ENCODE results near the gene CTCF. TPM values are rescaled to one million over a fixed set of nuclear protein-coding genes. Genes with fewer than 3 reads are reported as not detected.
"Not testable (repeated sequence)": the region's sequence is repeated elsewhere in the genome, so short reads cannot be mapped to it uniquely, and the experiment has no call there.

The CTCF gene, protein sequence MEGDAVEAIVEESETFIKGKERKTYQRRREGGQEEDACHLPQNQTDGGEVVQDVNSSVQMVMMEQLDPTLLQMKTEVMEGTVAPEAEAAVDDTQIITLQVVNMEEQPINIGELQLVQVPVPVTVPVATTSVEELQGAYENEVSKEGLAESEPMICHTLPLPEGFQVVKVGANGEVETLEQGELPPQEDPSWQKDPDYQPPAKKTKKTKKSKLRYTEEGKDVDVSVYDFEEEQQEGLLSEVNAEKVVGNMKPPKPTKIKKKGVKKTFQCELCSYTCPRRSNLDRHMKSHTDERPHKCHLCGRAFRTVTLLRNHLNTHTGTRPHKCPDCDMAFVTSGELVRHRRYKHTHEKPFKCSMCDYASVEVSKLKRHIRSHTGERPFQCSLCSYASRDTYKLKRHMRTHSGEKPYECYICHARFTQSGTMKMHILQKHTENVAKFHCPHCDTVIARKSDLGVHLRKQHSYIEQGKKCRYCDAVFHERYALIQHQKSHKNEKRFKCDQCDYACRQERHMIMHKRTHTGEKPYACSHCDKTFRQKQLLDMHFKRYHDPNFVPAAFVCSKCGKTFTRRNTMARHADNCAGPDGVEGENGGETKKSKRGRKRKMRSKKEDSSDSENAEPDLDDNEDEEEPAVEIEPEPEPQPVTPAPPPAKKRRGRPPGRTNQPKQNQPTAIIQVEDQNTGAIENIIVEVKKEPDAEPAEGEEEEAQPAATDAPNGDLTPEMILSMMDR
- 29.7 and 30.3 TPM in 2 replicates for total RNA-seq (2014; rRNA removed; shearing (Covaris generic))

DNA sequence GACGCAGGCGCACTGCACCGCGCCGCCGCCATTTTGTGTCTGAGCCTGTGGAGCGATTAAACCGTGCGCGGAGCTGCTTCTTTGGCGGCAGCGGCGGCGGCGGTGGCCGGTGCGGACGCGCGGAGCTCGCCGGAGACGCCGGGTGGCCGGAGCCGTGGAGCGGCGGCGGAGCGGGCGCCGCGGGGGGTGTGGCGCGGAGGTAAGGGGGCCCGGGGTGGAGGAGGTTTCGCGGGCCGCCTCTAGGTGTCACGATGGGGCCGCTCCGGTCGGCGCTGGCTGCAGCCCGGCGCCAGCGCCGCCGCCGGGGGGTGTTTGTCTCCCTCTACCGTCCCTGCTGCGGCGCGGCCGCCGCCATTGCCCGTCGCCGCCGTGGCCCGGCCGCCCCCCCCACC is at the start of gene CTCF:
TSS of gene CTCF (plus strand) at position 1 of the 392 bp plus-strand sequence. CDS start 48,307 bp downstream, outside the sequence.
- DNase-seq (ENCODE audit: low spot score), result peak; percentile 45

DNA sequence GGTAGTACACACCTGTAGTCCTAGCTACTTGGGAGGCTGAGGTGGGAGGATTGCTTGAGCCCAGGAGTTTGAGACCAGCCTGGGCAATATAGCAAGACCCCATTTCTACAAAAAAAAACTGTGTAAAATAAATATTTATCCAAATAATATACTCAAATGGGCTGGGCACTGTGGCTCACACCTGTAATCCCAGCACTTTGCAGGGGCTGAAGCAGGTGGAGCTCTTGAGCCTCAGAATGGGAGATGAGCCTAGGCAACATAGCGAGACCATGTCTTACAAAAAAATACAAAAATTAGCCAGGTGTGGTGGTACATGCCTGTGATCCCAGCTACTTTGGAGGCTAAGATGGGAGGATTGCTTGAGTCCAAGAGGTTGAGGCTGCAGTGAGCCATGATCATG is 48.4 kb upstream of the CTCF start:
- not testable (repeated sequence) for DNase-seq (ENCODE audit: low spot score)

DNA sequence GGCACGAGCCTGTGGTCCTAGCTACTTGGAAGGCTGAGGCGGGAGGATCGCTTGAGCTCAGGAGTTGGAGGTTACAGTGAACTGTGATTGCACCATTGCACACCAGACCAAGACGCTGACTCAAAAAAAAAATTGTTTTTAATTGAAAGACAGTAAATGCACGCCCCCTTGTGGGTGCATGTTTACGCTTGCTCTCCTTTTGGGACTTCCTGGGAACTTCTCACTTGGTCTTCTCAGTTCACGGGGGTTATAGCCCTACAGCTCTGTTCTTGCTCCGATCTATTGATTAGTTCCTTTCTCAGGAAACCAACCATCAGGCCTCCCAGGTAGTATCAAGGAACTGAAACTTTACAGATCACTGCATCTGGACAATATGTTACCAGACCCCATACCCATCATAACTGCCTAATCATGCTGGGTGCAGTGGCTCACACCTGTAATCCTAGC is 47.9 kb upstream of the CTCF start:
- peak; percentile 66 for DNase-seq (ENCODE audit: low spot score)

DNA sequence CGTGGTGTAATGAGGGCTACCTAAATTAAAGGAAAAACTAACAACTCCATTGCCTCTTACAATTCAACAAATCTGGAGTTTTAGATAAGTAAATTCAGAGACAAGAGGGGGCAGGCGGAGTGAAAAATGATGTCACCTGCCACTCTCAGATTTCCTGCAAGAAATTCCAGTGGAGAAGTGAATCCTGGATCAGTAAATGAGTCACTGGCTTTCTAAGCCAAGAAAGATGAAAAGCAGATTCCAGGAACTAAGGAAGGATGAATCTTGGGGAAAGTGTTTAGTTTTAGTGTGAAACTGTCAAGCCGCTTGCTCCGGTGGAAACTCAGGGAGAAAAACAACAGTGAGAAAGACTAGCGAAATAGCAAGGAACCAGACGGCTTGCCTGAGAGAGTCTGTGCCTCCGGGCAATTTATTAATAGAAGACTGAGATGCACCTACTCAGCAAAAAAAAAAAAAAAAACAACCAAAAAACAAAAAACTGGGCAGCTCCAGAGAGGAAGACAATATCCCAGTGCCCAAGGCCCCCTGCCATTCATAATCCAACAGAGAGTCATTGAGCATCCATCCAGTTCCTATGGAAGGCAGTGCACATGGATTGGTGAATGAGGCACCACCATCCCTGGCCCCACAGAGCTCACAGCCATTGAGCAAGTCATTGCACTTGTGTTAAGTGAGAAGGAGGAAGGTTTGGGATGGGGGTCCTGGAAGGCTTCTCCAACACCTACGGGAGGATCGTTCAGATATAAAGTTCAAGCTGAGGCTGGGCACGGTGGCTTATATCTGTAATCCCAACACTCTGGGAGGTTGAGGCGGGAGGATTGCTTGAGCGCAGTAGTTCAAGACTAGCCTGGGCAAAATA is 45.8 kb upstream of the CTCF start:
- peak; percentile 60 for DNase-seq (ENCODE audit: low spot score)

DNA sequence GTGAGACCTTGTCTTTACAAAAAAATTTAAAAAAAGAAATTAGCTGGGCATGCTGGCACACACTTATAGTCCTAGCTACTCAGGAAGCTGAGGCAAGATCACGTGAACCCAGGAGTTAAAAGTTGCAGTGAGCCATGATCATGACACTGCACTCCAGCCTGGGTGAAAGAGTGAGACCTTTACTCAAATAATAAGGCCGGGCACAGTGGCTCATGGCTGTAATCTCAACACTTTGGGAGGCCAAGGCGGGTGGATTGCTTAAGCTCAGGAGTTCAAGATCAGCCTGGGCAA is 45.2 kb upstream of the CTCF start:
- DNase-seq (ENCODE audit: low spot score), result no peak

DNA sequence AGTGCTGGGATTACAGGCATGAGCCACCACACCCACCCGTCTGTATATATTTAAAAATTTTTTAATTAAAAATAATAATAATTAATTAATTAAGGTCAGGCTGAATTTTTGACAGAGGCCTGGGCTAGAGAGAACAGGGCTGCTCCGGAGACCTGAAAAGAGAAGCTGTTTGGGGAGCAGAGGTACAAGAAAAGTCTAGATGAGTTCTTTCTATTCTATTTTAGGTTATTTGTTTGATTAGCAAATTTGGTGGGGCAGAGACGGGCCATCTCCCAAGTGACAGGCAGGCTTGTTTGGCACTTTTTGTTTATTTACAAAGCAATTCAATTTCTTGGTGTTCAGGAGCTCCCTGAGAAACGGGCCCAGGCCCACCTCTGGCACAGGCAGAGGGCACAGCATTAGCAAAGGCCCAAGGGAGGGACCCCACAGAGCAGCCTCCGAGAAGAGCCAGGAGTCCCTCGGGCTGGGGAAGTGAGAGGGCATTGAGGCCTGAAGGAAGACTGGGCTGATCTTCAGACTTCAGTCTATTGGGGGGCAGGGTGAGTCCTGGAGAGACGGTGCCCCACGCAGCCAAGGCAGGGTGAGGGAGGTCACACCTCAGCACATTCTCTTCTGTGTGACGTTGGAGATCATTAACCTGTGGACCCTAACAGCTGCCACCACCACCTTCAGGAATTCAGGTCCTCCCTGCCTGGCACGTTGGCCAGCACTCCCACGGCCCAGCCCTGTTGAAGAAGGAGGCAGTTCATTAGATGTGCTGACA is 44.5 kb upstream of the CTCF start:
- DNase-seq (ENCODE audit: low spot score), result no peak

DNA sequence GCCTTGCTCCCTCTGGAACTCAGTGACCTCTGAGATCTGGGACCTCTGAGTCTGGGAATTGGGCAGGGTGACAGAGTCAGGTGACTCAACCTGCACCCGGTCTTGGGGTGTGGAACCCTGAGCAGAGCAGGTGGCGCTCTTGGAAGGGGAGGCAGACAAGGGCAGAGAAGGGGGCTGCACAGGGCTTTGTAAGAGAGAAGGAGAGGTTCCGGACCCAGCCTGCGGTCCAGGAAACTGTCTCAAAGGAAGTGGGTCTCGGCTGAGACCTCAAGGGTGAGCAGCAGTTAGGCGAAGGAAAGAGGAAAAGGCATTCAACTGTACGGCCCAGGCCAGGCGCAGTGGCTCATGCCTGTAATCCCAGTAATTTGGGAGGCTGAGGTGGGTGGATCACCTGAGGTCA is 43.6 kb upstream of the CTCF start:
- DNase-seq (ENCODE audit: low spot score), result no peak

DNA sequence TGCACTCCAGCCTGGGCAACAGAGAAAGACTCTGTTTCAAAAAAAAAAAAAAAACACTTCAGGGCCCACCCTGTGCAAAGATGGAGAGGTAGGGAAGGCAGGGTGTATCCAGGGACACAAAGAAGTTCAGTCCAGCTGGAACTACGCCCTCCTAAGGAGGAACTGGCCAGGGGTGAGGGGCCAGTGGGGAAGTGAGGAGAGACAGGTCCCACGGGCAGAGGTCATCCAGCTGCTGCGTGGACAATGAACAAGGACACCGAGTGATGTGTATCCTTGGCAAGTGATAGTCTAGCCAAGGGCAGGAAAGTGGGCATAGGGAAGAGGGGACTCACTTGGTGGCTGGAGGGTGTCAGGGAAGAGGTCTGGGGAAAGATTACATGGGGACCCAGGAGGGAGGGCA is 43.1 kb upstream of the CTCF start:
- no peak for DNase-seq (ENCODE audit: low spot score)

DNA sequence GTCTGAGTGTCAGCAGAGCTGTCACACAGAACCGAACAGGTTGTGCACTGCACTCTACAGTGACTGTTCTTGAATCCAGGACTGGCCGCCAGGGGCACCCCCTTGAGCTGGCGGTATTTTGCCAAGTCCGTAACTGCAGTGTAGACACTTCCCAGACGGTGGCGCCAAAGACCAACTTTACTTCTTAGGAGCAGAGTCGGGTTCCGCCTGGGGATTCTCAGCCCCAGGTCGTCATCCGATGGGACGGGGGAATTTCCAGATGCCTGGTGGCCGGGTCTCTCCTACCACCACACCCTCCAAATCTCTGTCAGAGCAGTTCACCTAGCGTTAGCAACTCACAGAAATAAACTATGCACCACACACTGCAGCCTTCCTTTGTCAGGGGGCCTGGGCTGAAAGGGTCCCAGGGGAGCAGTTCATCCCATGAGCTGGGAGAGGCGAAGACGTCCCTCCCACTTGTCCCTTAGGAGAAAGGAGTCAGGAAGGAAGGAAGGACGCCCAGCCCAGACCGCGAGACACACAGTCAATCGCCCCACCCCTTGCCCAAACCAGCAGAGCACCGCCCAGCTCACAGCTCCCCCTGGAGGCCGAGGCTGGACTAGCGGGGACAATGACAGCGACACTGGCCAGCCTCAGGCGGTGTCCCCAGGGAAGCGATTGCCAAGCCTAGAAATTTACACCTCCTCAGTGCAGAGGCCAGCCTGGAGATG is 41.1 kb upstream of the CTCF start:
- DNase-seq (ENCODE audit: low spot score), result peak; percentile 86

DNA sequence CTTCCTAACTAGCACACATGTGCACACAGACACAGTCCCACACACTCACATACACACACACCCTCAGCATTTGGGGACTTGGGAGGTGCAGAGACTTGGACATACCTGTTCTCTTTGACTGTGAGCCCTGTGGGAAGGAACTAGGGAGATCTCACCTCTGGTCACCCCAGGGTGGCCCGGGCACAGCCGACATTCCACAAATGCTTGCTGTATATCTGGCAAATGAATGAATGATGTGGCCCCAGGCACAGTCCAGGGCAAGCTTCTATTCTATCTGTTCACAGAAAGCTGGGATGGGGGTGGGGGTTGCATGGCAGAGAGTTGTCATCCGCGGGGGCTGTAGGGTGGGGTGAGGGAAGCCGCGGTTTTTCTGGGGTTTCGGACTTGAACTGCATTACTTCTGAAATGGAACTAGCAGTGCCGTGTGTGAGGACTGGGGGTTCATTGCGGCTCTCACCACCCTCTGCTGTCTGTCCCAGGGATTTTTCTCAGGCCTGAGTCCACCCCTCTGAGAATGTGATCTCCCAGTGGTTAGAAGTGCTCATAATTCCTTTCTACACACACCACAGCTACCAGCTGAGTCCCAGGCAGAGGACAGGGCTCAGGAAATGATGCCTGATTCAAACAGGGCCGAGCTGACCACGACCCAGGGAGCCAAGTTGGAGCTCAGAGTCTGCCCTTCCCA is 37.0 kb upstream of the CTCF start:
- no peak for DNase-seq (ENCODE audit: low spot score)

DNA sequence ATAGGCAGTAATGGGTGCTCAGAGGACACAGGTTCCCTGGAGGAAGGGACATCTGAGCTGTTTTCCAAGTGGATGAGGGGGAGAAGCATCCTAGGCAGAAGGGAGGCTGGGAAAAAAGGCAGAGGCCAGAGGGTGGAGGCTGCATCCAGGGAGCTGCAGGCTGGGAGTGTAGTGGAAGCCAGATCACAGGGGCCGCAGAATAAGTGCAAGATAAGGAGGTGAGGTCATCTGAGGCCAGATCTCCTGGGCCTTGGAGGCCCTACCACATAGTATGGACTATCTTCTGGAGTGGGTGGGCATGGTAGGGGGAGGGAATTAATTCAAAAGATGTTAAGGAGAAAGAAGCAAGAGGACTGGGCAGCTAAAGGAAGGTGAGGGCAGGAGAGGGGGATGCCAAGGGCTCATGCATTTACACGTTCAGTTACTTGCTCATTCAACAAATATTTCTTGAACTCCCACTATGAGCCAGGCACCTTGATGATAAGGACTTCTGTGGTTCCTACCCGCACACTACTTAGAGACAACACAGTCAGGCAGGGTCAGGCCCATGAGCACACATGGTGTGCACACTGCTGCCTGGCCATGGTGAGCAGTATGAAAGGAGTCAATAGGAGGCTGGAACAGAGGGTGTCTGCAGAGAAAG is 36.1 kb upstream of the CTCF start:
- DNase-seq (ENCODE audit: low spot score), result no peak

DNA sequence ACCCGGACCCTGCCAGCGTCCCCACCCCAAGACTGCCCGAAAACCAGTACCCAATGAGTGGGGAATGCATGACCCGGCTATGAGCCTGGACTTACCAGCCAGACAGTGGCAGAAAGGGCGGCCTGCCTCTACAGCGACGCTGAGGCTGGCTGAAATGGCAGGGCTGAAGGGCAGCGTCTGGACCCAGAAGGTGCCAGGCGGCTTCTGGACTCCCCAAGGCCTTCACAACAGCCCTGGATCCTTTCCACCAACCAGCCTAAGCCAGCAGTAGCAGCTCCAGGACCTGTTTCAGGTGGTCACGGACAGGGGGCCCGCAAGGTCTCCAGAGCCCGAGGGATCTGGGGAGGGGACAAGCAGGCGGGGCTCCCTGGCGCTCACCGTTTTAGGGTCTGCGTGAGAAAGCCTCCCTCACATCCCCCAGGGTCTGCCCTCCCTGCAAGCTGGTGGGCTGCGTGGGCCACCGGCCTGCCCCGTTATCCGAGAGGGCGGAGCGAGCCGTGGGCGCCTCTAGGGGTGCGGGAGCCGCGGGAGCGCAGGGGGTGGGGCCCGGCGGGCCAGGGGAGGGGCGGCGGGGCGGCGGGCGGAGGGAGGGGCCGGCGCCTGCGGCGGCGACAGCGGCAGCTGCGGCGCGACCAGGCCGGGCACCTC is 34.0 kb upstream of the CTCF start, which contains the start of gene RIPOR1:
TSS of gene RIPOR1 (plus strand) at position 608 of the 648 bp plus-strand sequence. CDS start 9,618 bp downstream, outside the sequence.
- DNase-seq (ENCODE audit: low spot score), result no peak

DNA sequence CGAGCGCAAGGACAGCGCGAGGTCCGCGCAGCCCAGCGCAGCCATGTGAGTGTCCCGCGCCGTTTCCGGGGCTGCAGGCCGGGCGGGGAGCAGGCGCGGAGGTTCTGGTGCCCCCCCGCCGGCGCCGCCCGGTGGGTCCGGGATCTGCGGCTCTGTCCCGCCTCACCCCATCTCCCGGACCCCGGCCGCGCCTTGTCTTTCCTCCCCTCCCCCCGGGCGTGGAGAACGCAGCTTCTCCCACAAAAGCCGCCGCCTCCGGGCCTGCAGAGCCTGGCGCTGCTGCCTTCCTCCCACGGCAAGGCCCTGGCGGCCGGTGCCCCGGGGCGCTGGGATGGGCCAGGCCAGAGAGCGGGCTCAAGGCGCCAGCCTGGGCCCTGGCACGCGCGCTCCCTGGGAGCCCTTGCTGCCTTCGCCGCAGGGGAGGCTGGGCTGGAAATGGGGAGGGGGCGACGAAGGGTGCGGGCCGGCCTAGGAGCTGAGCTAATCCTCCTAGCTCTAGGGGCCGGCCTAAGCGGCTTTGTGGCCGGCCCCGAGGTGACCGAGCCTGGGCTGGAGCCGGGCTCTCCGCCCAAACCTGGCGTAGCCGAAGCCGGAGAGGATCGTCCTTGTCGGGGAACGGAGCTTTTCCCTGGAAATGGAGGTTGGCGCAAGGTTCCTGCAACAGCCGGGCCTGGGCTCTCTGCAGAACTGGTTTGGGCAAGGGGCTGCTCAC is 33.3 kb upstream of the CTCF start:
- DNase-seq (ENCODE audit: low spot score), result no peak

DNA sequence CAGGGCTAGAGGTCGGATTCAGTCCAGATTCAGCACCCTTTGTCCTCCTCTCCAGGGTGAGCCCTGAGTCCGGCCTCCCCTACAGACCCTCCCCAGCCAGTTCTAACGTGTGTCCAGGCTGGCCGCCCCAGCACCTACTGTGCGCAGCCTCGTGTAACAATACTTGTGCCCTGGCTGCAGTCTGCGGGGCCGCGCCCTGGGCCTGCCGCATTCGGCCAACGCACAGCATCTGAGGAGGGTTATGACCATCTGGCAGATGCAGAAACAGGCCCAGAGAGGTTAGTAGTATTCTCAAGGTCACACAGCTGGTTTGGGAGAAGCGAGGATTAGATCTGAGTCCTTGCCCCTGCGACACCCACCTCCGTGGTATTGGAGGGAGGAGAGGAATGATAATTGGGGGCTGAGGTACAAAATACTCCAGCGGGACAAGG is 32.7 kb upstream of the CTCF start:
- DNase-seq (ENCODE audit: low spot score), result no peak

DNA sequence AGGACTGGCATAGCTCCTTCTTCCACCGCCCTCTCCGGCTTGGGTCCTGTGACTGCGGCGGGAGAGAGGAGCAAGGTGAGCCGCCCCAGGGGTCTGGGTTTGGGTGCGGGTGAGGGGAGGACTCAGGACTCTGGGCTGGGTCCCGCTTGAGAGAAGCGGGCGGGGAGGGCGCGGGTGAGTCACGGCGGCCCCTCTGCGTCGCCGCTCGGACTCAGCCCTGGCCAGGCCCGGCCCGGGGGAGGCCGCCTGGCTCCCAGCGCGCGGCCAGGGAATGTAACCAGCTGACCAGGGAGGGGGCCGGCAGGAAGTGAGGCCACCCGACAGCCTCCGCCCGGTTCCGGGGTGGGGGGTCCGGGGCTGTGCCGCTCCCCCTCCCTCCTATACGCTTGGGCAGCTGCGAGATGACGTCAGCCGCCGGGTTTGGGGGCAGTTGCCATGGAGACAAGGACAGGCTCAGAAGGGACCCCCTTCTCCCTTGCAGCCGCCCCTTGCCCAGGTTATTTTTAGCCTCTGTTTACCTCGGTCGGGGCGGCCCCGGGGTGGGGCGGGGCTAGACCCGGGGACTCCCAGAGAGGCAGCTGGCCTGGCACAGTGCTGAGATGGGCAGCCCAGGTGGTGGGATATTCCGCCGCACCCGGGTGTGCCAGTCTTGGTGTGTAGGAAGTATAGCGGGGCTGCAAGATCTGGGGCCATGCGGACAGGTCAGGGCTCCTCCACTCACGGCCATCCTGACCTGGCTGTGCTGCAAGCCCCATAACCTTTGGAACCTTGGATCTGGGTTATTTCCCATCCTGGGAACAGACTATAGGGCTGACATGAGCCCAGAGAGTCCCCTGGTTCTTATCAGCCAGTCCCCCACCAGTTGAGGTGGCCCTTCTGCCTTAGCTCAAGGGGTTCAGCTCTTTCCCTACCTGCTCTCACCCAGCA is 32.0 kb upstream of the CTCF start:
- DNase-seq (ENCODE audit: low spot score), result peak; percentile 57

DNA sequence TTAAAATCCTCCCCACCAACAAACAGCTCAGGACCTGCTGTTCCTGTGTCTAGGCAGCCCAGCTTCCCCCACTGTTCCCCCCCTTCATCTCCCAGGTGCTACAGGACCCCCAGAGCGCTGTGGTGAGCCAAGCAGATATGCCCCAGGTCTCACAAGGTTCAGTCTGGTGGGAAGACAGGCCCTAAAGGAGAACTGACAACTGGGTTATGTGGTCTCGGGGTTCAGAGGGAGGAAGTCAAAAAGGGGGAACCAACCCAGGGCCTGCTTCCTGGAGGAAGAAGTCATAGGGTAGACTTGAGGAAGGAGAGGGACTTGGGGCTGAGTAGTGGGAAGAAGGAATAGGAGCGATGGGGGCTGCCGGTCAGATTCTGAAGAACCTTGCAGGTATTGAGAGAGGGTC is 31.1 kb upstream of the CTCF start:
- DNase-seq (ENCODE audit: low spot score), result no peak

DNA sequence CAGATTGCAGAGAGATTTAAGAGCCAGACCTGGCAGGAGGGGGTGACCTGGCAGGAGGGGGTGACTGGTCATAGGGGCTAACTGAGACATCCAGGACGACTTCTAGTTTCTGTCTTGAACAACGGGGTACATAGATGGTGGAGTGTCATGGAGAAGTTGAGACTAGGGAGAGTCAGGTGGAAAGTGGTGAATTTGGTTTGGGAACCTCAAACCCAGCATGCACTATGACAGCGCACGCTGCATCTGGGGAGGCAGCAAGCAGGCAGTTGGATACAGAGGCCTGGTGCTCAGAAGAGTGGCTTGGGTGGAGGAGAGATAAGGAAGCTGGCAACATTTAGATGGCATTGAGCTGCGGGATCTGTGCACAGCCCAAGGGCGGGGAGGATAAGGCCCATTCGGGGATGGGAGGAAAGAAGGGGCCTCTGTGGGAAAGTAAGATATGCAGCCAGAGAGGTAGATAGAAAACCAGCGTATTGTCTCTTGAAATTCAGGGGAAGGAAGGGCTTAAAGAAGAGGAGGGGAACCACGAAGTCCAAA is 29.2 kb upstream of the CTCF start:
- no peak for DNase-seq (ENCODE audit: low spot score)
